ENCODE results near the gene PRAMEF13.
"Not testable (repeated sequence)": the region's sequence is repeated elsewhere in the genome, so short reads cannot be mapped to it uniquely, and the experiment has no call there.

The PRAMEF13 gene

DNA sequence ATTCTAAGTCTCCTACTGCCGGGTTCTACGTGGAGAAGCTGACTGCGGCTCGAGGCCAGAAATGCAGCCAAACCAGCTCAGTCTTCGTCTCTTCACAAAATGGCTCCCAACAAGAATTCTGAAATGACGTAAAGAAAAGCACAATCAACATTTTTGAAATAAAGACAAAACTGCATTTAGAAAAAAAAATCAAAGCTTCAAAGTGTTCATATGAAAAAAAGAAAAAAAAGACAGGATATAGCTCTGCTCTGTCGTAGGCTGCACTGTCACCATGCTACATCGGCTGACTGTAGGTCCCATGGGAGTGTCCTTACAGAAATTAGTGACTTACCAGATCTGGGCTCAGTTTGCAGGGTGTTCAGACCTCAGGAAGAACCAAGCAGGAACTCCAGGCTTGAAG lies 35.7 kb downstream of the PRAMEF13 start, which contains the start of gene HNRNPCL4:
HNRNPCL4 (minus strand) TSS at position 101 of the 400 bp plus-strand sequence. CDS start 164 bp downstream, outside the sequence.
- DNase-seq (ENCODE audit: low read depth) = not testable (repeated sequence)

DNA sequence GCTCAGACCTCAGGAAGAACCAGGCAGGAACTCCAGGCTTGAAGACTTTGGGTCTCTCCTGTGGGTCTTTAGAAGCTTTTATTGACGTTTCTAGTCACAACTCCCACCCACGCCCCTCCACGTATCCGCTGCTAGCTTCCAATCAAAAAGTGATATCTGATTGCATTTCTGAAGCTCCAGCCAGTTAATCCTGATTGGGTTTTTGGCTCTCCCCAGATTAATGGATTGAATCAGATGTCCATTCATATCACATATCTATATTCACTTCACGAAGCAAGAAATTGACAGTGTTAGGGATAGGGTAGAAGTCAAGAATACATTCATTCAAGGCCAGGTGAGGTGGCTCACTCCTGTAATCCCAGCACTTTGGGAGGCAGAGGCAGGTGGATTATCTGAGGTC lies 45.3 kb downstream of the PRAMEF13 start, which contains the start of gene PRAMEF26:
PRAMEF26 (minus strand) TSS at position 101 of the 400 bp plus-strand sequence. CDS start 2,914 bp downstream, outside the sequence.
- not testable (repeated sequence) for DNase-seq (ENCODE audit: low read depth)

Data from activated T-cell treated with anti-CD3 and anti-CD28 coated beads for 48 hours (primary cell).